Keratinocyte (primary cell): ENCODE results near the gene AOPEP. TPM values are rescaled to one million over a fixed set of nuclear protein-coding genes. Genes with fewer than 3 reads are reported as not detected.

Source experiments
- DNase-seq: peaks from one replicate; pipeline ENCODE4 v3.0.0-alpha.2; 2011; ENCODE audit warnings: low read depth, missing footprints, low spot score
- FAIRE-seq: peaks from 2 replicates; lab custom pipeline; 2011; peaks lifted over from hg19 to GRCh38; lab: Jason Lieb, UNC
- H2AFZ ChIP-seq: 2 replicates; pipeline ENCODE4 v1.6.0; 2012; ENCODE audit warnings: low read length, control low read depth, inconsistent platforms; ENCODE audit not compliant: control insufficient read depth
- H3K27ac ChIP-seq: 2 replicates; pipeline ENCODE4 v1.5.1; 2011; ENCODE audit warnings: low read length; ENCODE audit not compliant: control insufficient read depth, insufficient read depth
- H3K27me3 ChIP-seq: 3 replicates; pipeline ENCODE4 v1.6.0; 2011; ENCODE audit warnings: low read length; ENCODE audit not compliant: control insufficient read depth, insufficient read depth; ENCODE audit errors: extremely low read depth
- H3K36me3 ChIP-seq, 2 experiments: 2 replicates in 1 of 2; 3 replicates in 1 of 2; pipeline ENCODE4 v1.5.1; 2011; ENCODE audit warnings: low read length in 2 of 2, mild to moderate bottlenecking in 1 of 2; ENCODE audit not compliant: control insufficient read depth in 2 of 2, insufficient read depth in 2 of 2; ENCODE audit errors: extremely low read depth in 1 of 2
- H3K4me1 ChIP-seq: 3 replicates; pipeline ENCODE4 v1.5.1; 2011; ENCODE audit warnings: low read length; ENCODE audit not compliant: control insufficient read depth, insufficient read depth; ENCODE audit errors: extremely low read depth
- H3K4me2 ChIP-seq: 3 replicates; pipeline ENCODE4 v1.6.0; 2011; ENCODE audit warnings: low read depth, low read length; ENCODE audit not compliant: control insufficient read depth, insufficient read depth; ENCODE audit errors: extremely low read depth
- H3K4me3 ChIP-seq, 3 experiments: fragments of 200-600 bp in 1 of 3; sonication (generic) in 1 of 3; 2 replicates in 2 of 3; 3 replicates in 1 of 3; pipeline ENCODE4 v1.5.1; 2011 to 2016; ENCODE audit warnings: low read length in 3 of 3, mild to moderate bottlenecking in 3 of 3, control low read depth in 2 of 3, inconsistent platforms in 1 of 3, low read depth in 1 of 3, mixed read lengths in 1 of 3, mixed run types in 1 of 3, moderate library complexity in 1 of 3; ENCODE audit not compliant: control insufficient read depth in 2 of 3, insufficient read depth in 2 of 3; ENCODE audit errors: extremely low read depth in 1 of 3
- H3K79me2 ChIP-seq: 2 replicates; pipeline ENCODE4 v1.6.0; 2012; ENCODE audit warnings: low read length; ENCODE audit not compliant: control insufficient read depth, insufficient read depth
- H3K9ac ChIP-seq: 3 replicates; pipeline ENCODE4 v1.6.0; 2011; ENCODE audit warnings: low read length; ENCODE audit not compliant: control insufficient read depth, insufficient read depth; ENCODE audit errors: extremely low read depth
- H3K9me1 ChIP-seq: 3 replicates; pipeline ENCODE4 v1.6.0; 2011; ENCODE audit warnings: low read length; ENCODE audit not compliant: control insufficient read depth, insufficient read depth; ENCODE audit errors: extremely low read depth
- H3K9me3 ChIP-seq: 2 replicates; pipeline ENCODE4 v1.5.1; 2012; ENCODE audit warnings: low read depth, low read length; ENCODE audit not compliant: control insufficient read depth
- H4K20me1 ChIP-seq: 3 replicates; pipeline ENCODE4 v1.6.0; 2011; ENCODE audit warnings: low read length; ENCODE audit not compliant: control insufficient read depth, insufficient read depth; ENCODE audit errors: extremely low read depth
- EZH2 ChIP-seq: IDR thresholded peaks from one replicate; pipeline ENCODE4 v1.6.1; 2012; ENCODE audit warnings: inconsistent platforms, mild to moderate bottlenecking, low read length, moderate library complexity
- dilution Hi-C: fragments of 300-500 bp; cut with MboI; formaldehyde crosslinking; loops from one replicate; pipeline ENCODE4 v1.7.0; 2020; ENCODE audit warnings: low sequenced_read_pairs; ENCODE audit not compliant: extremely low pct_ligation_motif_present
- polyA plus RNA-seq, 5 experiments: library from polyadenylated mRNA; depleted of rRNA in 3 of 5; stranded (reverse) in 3 of 5; stranded (forward) in 1 of 5; unstranded in 1 of 5; fragments of >200 nt; gene quantifications; 1 replicate in 1 of 5; 2 replicates in 3 of 5; 3 replicates in 1 of 5; pipeline versions ENCODE4 v1.2.1 to v1.2.3, GENCODE V29; 2011 to 2012; ENCODE audit warnings: missing spikeins in 2 of 5, low read depth in 1 of 5, low replicate concordance in 1 of 5
- TF ChIP-seq, protein P1 (sequence below), 3 experiments: IDR thresholded peaks in 1 of 3; conservative IDR thresholded peaks in 1 of 3; optimal IDR thresholded peaks in 1 of 3; 2 replicates in 2 of 3; 3 replicates in 1 of 3; pipeline versions ENCODE3 to v1.5.1; 2011; ENCODE audit warnings: low read length in 3 of 3, mild to moderate bottlenecking in 3 of 3, moderate library complexity in 2 of 3, control low read depth in 1 of 3, inconsistent platforms in 1 of 3; ENCODE audit not compliant: insufficient read depth in 2 of 3; ENCODE audit errors: extremely low read depth in 1 of 3

AOPEP gene
- polyA plus RNA-seq, 1 donor (not counting 4 experiments of a cell fraction or from before 2014, with no cell fraction given) = 27.0 TPM

DNA sequence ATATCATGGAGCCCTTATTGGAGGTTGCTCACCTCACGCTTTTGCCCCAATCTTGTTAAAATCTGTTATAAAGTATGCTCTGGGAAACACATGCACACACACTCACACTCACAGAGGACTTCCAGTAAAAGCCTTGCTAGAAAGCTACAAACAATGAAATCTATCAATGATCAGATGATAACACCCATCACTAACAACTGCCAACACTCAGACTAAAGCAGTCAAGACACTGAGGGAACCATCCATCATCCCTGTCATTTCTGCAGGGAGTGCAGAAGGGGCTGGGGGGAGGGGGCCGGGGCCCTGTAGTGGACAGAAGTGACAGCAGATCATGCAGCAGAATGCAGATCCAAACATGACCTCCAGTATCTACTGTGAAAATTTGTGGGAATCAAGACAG is 179.1 kb downstream of the AOPEP start:
- Histone ChIP-seq H3K79me2 (no peaks in the 10 kb centered on the region), H3K4me1 (peaks cover 17% of the 10 kb centered on the region), H3K4me2 (no peak overlapping the region), H3K9me3 (no peaks in the 10 kb centered on the region), H3K4me3 (no peak overlapping the region), H3K36me3 (no peaks in the 10 kb centered on the region), H3K9ac (no peak overlapping the region), H3K9me1 (no peaks in the 10 kb centered on the region), H3K27ac (no peak overlapping the region), H2AFZ (no peak overlapping the region), H3K27me3 (no peaks in the 10 kb centered on the region), H4K20me1 (no peaks in the 10 kb centered on the region)
- DNase-seq (no peak), FAIRE-seq (no peak)
- dilution Hi-C loops = no loop called here
- TF ChIP-seq EZH2 = no peak
- TF ChIP-seq, protein P1, sequence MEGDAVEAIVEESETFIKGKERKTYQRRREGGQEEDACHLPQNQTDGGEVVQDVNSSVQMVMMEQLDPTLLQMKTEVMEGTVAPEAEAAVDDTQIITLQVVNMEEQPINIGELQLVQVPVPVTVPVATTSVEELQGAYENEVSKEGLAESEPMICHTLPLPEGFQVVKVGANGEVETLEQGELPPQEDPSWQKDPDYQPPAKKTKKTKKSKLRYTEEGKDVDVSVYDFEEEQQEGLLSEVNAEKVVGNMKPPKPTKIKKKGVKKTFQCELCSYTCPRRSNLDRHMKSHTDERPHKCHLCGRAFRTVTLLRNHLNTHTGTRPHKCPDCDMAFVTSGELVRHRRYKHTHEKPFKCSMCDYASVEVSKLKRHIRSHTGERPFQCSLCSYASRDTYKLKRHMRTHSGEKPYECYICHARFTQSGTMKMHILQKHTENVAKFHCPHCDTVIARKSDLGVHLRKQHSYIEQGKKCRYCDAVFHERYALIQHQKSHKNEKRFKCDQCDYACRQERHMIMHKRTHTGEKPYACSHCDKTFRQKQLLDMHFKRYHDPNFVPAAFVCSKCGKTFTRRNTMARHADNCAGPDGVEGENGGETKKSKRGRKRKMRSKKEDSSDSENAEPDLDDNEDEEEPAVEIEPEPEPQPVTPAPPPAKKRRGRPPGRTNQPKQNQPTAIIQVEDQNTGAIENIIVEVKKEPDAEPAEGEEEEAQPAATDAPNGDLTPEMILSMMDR (optimal IDR thresholded peaks at IDR 0.05 in 1 of 3, IDR thresholded peaks at IDR 0.05 in 1 of 3, conservative IDR thresholded peaks at IDR 0.05 in 1 of 3; ENCODE audit: extremely low read depth in 1 of 3, insufficient read depth in 2 of 3, low read length in 3 of 3) = no peak

DNA sequence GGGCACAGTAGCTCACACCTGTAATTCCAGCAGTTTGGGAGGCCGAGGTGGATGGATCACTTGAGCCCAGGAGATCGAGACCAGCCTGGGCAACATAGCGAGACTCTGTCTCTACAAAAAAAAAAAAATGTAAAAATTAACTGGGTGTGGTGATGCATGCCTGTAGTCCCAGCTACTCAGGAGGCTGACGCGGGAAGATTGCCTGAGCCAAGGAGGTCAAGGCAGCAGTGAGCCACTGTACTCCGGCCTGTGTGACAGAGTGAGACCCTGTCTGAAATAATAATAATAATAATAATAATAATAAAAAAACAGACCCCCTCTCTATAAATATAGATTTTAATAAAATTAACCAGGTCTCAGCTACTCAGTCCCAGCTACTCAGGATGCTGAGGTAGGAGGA is 179.7 kb downstream of the AOPEP start:
- Histone ChIP-seq H3K4me1 (peaks cover 11% of the 10 kb centered on the region), H3K36me3 (no peaks in the 10 kb centered on the region), H3K9ac (no peak overlapping the region), H3K27ac (no peak overlapping the region), H3K4me2 (no peak overlapping the region), H3K79me2 (no peaks in the 10 kb centered on the region), H3K4me3 (no peak overlapping the region), H3K27me3 (no peaks in the 10 kb centered on the region), H3K9me1 (no peaks in the 10 kb centered on the region), H3K9me3 (no peaks in the 10 kb centered on the region), H4K20me1 (no peaks in the 10 kb centered on the region), H2AFZ (no peak overlapping the region)
- no peak for TF ChIP-seq EZH2
- FAIRE-seq (no peak), DNase-seq (no peak)
- dilution Hi-C loops = no loop called here

DNA sequence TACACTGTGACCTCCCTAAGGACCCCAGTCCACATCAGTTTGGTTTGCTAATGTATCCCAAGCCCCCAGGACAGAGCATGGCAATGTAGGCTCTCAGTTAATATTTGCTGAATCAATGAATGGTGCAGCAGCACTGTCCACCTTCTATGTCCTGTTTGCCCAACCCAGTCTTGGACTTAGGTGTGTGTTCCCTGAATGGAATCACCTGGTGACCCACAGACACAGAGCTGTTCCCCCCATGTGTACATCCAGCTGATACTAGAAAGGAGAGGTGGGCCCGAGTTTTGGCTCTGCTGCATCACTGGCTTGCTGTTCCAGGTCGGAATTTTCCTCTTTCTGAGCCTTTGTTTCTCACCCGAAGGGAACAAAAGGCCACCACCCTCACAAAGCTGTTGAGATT is 180.2 kb downstream of the AOPEP start:
- Histone ChIP-seq H3K9me1 (no peaks in the 10 kb centered on the region), H3K9me3 (no peaks in the 10 kb centered on the region), H3K79me2 (no peaks in the 10 kb centered on the region), H3K27ac (no peak overlapping the region), H3K4me3 (no peak overlapping the region), H3K4me1 (peaks cover 9% of the 10 kb centered on the region), H3K9ac (no peak overlapping the region), H4K20me1 (no peaks in the 10 kb centered on the region), H3K27me3 (no peaks in the 10 kb centered on the region), H3K36me3 (no peaks in the 10 kb centered on the region), H3K4me2 (no peak overlapping the region), H2AFZ (no peak overlapping the region)
- FAIRE-seq (no peak), DNase-seq (no peak)
- dilution Hi-C loops = no loop called here
- TF ChIP-seq, protein P1 (optimal IDR thresholded peaks at IDR 0.05 in 1 of 3, IDR thresholded peaks at IDR 0.05 in 1 of 3, conservative IDR thresholded peaks at IDR 0.05 in 1 of 3; ENCODE audit: extremely low read depth in 1 of 3, insufficient read depth in 2 of 3, low read length in 3 of 3) = no peak
- TF ChIP-seq EZH2 = no peak
